Mesodermal cell (in vitro differentiated cells): ENCODE measurements around the gene LITAF.

Source experiments
- H3K27ac ChIP-seq: 2 replicates; pipeline ENCODE4 v1.7.0; 2013; ENCODE audit warnings: mild to moderate bottlenecking, low read depth, low read length, moderate library complexity; ENCODE audit not compliant: severe bottlenecking
- H3K36me3 ChIP-seq: 2 replicates; pipeline ENCODE4 v1.7.1; 2013; ENCODE audit warnings: mild to moderate bottlenecking, low read length, moderate library complexity; ENCODE audit not compliant: control insufficient read depth, insufficient read depth
- H3K4me1 ChIP-seq: one replicate; pipeline ENCODE4 v1.7.1; 2013; ENCODE audit warnings: mild to moderate bottlenecking, low read length; ENCODE audit not compliant: insufficient read depth, control insufficient read depth, poor library complexity, severe bottlenecking
- H3K4me3 ChIP-seq: 2 replicates; pipeline ENCODE4 v1.7.0; 2013; ENCODE audit warnings: low read length, control low read depth, mild to moderate bottlenecking; ENCODE audit not compliant: insufficient read depth, poor library complexity, severe bottlenecking; ENCODE audit errors: extremely low read depth
- H3K9me3 ChIP-seq: 2 replicates; pipeline ENCODE4 v1.7.1; 2013; ENCODE audit warnings: mild to moderate bottlenecking, low read length, moderate library complexity; ENCODE audit not compliant: control insufficient read depth
- WGBS, 2 experiments: methylation state at CpG; one replicate each; pipeline ENCODE4 v1.1.5; 2013; ENCODE audit warnings: missing lambda C conversion rate in 2 of 2; ENCODE audit not compliant: insufficient coverage in 2 of 2; 5-methylcytosine and 5-hydroxymethylcytosine counted together

Gene LITAF

DNA sequence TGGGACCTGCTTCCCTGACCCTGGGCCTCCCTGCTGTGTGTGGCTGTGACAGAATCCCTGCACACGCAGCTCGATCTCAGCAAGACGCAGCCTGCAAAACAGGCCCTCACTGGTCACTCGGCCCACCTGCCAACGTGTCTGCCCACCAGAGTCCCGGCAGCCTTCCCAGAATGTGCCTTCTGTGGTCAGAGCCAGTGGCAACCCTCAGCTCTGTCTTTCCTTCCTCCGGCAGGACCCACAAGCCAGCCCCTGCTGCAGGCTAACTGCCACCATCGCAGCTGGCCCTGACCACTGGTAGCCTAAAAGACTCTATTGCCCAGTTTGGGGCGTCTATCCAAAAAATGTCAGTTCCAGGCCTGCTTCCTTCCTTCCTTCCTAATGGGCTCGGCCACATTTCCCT is 83.2 kb downstream of the LITAF start:
- Histone ChIP-seq H3K36me3 (no peaks in the 10 kb centered on the region), H3K9me3 (no peaks in the 10 kb centered on the region), H3K27ac (no peak overlapping the region), H3K4me1 (peaks cover 10% of the 10 kb centered on the region), H3K4me3 (no peak overlapping the region)
- 90 to 93% methylated on average over 10 of the region's 10 CpGs for WGBS, 2 experiments

DNA sequence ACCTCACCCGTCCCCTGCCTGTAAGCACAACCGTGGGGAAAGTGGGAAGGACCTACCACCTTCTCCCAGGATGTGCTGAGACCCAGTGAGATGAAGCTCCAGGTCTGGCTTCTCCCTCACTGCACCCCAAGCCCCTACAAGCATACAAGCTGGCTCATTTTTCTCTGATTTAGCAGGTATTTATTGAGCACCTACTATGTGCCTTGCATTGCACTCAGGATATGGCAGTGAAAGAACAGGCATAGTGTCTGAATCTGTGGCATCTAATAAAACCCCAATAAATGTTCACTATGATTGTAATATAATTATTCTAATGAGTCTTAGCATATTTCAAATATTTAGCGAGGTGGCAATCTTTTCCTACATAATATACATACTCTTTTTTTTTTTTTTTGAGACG is 84.5 kb downstream of the LITAF start:
- Histone ChIP-seq H3K9me3 (no peaks in the 10 kb centered on the region), H3K27ac (no peak overlapping the region), H3K4me1 (peaks cover 13% of the 10 kb centered on the region), H3K4me3 (no peak overlapping the region), H3K36me3 (no peaks in the 10 kb centered on the region)
- 69 to 90% methylated on average over 2 of the region's 4 CpGs for WGBS, 2 experiments

DNA sequence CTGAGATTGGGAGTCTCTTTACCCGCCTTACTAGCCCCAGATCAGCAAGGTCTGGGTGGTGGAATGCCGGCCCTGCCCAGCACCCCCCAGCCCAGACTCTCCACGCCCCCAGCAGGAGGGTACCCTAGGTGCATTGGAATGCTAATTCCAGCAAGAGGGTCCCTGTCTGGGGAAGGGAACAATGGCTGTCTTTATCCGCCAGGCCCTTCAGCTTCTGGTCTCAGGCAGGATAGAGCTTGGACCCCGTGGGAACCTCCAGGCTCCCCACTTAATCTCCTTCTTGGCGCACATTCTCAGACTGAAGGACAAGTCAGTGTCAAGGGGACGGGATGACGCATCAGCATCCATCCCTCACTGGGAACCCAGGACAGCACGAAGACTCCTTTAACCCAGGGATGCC is 85.1 kb downstream of the LITAF start:
- Histone ChIP-seq H3K36me3 (no peaks in the 10 kb centered on the region), H3K4me3 (no peak overlapping the region), H3K27ac (peak overlapping the region; percentile 41), H3K9me3 (no peaks in the 10 kb centered on the region), H3K4me1 (peaks cover 19% of the 10 kb centered on the region)
- 8 to 28% methylated on average over 4 of the region's 9 CpGs for WGBS, 2 experiments

DNA sequence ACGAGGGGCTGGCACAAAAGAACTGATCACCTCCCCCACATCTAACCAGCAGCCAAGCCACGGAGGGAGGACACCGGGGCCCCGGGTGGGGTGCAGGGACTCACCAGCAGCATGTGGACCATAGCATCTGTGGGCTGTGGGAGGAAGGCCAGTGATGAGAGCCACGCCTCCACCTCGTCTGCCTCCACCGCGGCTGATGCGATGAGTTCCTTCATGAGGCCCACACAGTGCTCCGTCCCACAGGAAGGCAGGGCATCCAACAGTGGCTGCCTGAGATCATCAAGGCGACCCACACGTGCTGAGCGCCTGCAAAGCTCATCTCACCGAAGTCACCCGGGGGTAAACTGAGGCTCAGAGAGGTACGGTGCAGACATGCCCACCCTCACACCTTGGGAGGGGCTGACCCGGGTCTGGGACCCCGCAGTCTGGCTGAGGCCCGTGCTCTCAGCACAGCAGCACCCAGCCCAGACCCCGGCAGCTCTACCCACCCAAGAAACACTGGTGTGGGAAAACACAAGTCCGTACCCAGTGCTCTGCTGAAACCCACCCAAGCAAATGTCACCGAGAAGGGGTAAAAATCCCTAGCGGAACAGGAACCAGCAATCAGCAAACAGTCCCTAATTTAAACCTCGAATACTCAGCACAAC is 85.9 kb downstream of the LITAF start:
- H3K9me3 ChIP-seq: no peaks in the 10 kb centered on the region
- H3K4me1 ChIP-seq: peaks cover 23% of the 10 kb centered on the region
- 72 to 75% methylated on average over 21 to 22 of the region's 24 CpGs for WGBS, 2 experiments
- peak overlapping the region; percentile 41 for H3K27ac ChIP-seq
- no peaks in the 10 kb centered on the region for H3K36me3 ChIP-seq
- no peak overlapping the region for H3K4me3 ChIP-seq

DNA sequence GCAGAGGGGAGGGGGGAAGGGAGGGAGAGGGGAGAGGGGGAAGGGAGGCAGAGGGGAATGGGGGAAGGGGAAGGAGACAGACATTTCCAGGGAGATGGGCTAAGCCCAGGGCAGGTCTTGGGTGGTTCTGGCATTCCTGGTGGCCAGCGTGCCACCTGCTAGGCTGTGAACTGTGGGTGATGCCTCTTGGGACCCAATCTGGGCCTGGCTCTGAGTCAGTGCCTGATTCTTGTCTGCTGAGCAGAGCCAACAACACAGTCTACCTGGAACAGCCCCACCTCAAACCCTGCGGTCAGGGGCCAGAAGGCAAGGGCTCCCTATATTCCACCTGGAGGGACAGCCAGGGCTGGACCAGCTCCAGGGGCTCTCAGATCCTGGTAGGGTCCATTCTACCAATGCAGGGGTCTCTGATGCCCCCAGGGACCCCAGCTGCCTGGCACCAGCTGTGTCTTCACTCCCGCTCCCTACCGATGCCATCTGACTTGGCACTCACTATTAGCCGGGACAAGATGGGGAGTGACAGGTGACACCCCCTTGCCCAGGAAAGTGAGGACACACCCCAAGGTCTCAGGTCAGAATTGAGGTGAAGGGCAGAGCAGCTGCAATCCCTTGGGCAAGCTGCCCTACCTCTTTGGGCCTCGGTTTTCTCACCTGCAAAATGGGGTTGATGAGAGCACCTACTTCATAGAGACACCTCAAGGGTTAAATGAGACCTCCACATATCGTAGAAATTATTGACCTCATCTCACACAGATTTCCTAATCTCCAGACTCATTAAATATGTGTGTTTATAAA is 87.2 kb downstream of the LITAF start:
- H3K9me3 ChIP-seq: no peaks in the 10 kb centered on the region
- WGBS, 2 experiments: 98 to 100% methylated on average over 5 to 6 of the region's 7 CpGs
- no peaks in the 10 kb centered on the region for H3K36me3 ChIP-seq
- H3K27ac ChIP-seq: no peak overlapping the region
- H3K4me3 ChIP-seq: no peak overlapping the region
- H3K4me1 ChIP-seq: peaks cover 35% of the 10 kb centered on the region

DNA sequence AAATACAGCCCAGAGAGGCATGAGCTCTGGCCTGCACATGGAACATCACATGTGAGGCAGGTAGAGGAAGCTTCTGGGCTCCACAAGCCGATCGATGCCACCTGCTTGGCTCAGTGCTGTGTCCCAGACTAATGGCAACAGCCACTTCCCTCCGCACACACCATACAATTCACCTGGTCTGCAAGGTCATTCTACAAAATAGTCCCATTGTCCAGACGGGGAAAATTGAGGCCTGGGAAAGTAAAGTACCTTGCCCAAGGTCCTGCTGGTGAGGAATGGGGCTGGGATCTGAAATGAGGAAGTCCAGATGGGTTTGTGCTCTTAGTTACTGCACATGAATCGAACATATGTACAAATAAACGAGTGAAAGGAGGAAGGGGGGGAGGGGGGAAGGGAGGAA is 88.0 kb downstream of the LITAF start:
- H3K27ac ChIP-seq: peak overlapping the region; percentile 55
- 89 to 100% methylated on average over 1 to 3 of the region's 6 CpGs for WGBS, 2 experiments
- H3K4me3 ChIP-seq: no peak overlapping the region
- H3K36me3 ChIP-seq: no peaks in the 10 kb centered on the region
- H3K4me1 ChIP-seq: peaks cover 37% of the 10 kb centered on the region
- H3K9me3 ChIP-seq: no peaks in the 10 kb centered on the region

DNA sequence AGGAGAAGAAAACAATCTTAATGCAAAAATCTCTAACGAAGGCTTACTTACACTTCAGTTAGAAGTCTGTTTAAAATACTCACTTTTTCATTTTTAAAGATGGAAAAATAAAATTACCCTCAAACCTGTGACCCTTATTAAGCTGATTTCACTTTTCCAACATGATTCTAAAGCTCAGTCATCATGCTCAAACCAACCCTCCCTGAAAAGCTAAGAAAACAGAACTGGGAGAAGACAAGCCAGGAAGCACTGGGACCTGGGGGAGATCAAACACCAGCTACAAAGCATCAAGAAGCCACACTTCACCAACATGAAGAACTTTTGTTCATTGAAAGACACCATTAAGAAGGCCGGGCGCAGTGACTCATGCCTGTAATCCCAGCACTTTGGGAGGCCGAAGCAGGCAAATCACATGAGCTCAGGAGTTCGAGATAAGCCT is 88.8 kb downstream of the LITAF start:
- no peak overlapping the region for H3K4me3 ChIP-seq
- H3K27ac ChIP-seq: peak overlapping the region; percentile 63
- peaks cover 5% of the 10 kb centered on the region for H3K9me3 ChIP-seq
- 44 to 50% methylated on average over 3 to 4 of the region's 5 CpGs for WGBS, 2 experiments
- no peaks in the 10 kb centered on the region for H3K36me3 ChIP-seq
- peaks cover 37% of the 10 kb centered on the region for H3K4me1 ChIP-seq
